CD4-positive, alpha-beta T cell treated with Interleukin-10 for 1 hour (primary cell): ENCODE data around the gene KCNA10.

ENCODE experiments used
- DNase-seq: peaks from one replicate; pipeline ENCODE4 v3.0.0-alpha.2; 2020

KCNA10 gene

GRCh38 chr1:110495926-110496600 is 22.9 kb downstream of the KCNA10 start:
- peak; percentile 76 for DNase-seq

DNA sequence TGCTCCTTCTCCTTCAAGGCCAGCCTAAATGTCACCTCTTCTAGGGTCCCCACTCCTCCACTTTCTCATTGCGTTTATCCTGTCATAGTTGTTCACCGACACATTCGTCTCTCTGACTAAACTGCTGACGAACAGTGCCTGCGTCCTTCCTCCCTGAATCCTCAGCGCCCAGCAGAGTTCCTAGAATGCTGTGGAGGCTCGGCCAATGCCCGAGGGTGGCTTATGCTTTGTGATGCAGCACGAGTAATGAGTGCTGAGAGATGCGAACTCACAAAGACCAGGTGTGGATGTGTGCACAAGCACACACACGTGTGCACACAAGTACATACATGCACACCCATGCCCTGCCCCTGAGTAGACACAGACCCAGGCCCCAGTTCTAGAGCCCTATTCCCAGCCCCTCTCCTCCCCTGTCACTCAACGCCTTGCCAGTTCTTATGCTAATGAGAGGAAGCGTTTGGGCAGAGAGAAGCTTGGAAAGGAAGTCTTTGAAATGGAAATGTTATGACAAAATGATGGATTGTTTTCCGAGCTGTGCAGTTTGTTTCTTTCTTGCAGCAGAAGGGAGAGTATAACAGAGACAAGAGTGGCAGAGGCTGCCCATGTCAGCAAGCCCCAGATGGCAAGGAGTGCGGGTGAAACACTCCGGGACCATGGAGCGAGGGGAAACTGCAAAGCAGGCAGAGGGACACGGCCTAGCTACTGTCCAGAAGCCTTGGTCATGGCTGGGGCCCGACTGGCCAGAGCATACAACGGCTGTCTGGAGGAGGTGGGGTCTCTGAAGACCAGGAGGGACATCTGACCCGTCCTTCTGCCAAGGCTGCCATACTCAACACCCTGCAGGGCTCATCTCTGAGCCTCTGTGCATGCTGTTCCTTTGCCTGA is 24.2 kb downstream of the KCNA10 start:
- DNase-seq: no peak

DNA sequence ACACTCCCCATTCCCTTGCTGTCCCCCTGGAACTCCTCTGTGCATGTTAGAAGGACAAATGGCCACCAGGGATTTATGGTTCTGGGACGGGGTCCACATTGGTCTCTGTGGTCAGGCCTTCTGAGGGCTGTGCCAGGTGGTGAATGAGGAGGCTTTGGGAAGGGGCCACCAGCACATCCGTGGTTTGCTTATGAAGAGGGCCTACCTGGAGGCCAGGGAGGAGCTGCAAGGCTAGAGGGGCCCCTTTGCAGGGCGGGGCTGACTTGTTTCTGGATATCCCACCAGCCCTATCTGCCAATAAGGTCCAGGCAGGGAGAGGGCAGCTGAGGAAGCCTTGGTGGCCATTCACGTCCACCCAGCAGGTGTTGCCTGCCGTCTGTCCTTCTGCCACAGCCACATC is 24.9 kb downstream of the KCNA10 start:
- no peak for DNase-seq

DNA sequence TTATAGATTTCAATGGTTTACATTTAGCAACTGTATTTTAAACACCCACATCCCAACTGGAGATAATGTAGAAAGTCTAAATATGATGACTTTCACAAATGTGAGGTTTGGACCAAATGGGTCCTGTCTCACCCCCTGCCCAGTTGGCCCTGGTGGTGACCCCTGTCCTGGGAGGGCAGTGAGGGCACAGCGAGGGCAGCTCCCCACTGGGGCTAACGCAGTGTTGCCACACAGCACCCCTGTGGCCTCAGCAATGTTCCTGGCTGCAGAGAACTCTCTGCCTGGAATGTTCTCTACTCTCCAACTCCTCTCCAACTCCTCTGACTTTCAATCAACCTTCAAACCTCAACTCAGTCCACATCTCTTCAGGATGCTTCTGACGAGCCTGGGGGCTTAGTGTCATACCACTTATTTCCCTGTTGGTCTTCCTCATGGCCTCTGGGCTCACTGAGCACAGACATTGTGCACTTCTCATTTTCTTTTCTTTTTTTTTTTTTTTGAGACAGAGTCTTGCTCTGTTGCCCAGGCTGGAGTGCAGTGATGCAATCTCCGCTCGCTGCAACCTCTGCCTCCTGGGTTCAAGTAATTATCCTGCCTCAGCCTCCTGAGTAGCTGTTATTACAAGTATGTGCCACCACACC is 25.8 kb downstream of the KCNA10 start:
- no peak for DNase-seq

DNA sequence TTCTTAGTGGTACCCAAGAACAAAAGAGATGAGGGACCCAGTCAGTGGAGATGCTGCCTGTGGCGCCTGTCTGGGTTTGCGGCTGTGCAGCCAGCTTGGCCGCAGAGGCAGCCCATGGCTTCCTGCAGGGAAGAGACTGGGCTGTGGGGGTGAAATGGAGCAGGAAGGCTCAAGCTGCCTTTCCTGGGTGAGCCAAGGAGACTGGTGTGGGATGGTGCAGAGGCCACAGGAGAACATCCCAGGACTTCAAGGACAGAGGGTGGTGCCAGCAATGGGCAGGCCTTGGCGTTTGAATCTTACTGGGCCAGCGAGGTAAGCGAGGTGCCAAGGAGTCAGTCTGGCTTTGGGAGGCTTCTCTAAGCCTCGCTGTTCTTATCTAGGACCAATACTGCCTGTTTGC is 26.4 kb downstream of the KCNA10 start:
- DNase-seq: no peak

DNA sequence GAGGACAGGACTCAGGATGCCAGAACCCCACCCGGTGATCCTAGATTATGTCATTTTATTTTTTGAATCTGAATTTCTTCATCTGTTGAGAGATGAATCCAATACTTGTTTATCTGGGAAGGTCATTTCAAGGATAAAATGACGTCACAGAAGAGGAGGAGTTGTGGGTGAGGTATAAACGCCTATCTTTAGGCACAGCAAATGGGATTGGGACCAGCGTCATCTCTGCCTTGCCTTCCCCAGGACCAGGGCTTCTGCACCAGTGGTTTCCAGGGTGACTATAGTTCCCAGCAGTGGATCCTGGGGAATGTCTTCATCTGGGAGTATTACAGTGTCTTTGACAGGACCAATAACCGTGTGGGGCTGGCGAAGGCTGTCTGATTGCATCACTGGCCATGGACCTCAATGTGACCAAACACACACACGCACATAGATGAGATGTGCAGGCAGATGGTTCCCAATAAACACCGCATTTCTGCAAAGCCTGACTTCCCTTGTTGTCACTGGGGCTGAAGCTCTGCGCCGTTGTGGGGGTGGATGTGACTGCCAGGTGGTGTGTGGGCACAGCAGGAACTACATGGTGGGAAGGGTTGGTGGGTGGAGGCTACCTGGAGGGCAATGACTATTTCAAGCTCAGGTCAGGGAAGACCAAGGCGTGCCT is 28.1 kb downstream of the KCNA10 start:
- DNase-seq: no peak

DNA sequence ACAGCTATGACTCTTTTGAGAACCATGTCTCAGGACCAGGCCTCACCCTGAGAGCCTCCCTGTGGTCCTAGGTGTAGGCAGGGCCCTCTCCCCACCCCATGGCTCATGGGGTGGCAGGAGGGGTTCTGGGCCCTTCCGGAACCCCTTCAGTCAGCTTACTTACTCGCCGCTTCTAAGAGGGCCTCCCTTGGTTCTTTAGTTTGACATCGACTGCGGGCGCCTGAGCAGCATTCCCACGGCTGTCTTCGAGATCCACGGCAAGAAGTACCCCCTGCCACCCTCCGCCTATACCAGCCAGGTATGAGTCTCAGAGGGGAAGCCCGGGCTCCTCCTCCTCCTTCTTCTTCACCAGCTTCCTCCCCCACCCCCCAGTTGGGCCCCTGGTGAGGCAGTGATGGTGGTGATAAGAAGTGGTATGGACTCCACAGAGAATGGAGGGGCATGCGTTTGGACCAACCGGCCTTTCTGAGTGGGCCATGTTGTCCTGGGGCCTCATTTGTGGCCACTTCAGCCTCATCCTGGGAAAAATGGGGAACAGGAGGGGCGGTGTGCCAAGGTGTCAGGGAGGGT is 28.9 kb downstream of the KCNA10 start:
- no peak for DNase-seq

- no peak for DNase-seq
Measured at GRCh38 chr1:110489406-110489805, 29.6 kb downstream of the KCNA10 start.

GRCh38 chr1:110488867-110489266 is 30.1 kb downstream of the KCNA10 start:
- no peak for DNase-seq

GRCh38 chr1:110488161-110488560 is 30.8 kb downstream of the KCNA10 start:
- DNase-seq: no peak

GRCh38 chr1:110487726-110488125 is 31.2 kb downstream of the KCNA10 start:
- DNase-seq: no peak

DNA sequence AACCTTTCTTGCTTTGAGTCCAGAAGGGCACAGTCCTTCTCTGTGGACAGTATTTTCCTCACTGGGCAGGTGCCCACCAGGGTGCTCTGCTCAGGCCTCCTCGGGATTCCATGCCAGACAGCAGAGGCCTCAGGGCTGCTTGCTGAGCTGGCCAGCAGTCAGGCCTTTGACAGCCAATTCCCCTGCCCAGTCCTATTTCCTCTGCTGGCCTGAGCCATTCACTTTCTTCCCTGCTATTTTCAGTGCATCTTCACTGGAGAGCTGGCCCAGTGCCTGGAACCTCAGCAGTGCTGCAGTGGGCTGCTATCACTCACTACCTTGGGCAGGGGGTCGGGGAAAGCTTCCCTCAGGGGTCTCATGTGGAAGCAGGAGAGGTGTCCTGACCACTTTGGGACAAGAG is 33.2 kb downstream of the KCNA10 start:
- no peak for DNase-seq

DNA sequence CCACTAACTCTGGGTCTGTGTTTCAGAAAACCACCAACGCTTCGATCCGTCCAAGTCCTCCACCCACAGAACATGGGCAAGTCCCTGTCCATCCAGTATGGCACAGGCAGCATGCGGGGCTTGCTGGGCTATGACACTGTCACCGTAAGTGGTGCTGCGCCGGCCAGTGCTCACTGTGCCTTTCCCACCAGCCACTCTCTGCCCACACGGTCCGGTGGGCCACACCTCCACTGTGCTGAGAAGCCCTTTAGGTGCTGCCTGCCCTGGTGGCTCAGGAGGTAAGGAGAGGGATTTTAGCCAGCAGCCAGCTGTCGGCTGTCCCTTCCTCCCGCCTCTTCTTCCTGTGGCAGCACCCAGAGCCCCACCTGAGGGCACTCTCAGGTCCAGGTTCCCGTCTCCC is 34.2 kb downstream of the KCNA10 start:
- DNase-seq: no peak

DNA sequence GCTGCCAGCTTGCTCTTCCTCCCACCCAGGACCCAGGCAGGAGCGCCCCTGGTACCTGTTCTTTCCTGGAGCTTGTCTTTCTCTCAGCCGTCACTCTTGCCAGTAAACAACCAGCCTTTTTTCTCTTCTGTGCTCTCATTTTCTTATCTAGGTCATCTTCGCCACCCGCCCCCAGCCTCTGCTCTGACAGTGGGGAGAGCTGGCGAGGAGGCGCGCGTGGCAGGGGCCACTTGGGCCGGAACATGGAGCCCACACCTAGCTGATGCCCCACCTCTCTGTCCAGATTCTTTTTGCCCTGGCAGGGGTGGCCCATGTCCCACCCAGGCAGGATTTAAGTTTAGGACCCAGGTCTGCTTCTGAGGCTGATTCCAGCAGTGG is 35.7 kb downstream of the KCNA10 start:
- DNase-seq: no peak

- no peak for DNase-seq
Measured at GRCh38 chr1:110482662-110483307, 36.2 kb downstream of the KCNA10 start.

GRCh38 chr1:110481968-110482623 is 36.9 kb downstream of the KCNA10 start:
- no peak for DNase-seq

- DNase-seq: no peak
Measured at GRCh38 chr1:110480356-110481096, 38.4 kb downstream of the KCNA10 start.

DNA sequence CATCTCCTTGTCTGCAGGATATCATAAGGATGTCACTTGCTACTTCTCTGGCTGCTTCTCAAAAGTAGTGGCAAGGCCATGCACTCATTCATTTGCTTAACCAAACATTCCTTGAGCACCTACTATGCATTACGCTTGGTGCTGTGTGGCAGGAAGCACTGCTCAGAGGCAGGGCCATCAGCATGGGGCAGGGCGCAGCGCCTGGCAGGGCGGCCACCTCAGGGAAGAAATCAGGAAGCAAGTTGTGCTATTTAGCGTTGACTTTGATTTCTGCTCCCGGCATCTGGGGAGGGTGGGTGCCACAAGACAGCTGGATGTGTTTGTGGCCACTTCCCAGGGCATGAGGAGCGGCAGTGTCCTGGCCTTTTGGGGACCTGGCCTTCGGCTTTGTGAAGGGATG is 40.1 kb downstream of the KCNA10 start:
- DNase-seq: no peak

- DNase-seq: no peak
Measured at GRCh38 chr1:110477967-110478640, 40.9 kb downstream of the KCNA10 start.

- no peak for DNase-seq
Measured at GRCh38 chr1:110477445-110477957, 41.5 kb downstream of the KCNA10 start.
